Pulmonary artery endothelial cell (primary cell): ENCODE results near the gene KIFC3. TPM values are rescaled to one million over a fixed set of nuclear protein-coding genes. Genes with fewer than 3 reads are reported as not detected.
A peak's percentile ranks its signal among the peaks of the same experiment; 100 is the strongest.
"Not testable (repeated sequence)": the region's sequence is repeated elsewhere in the genome, so short reads cannot be mapped to it uniquely, and the experiment has no call there.

Source experiments
- DNase-seq: peaks from one replicate; pipeline ENCODE4 v3.0.0-alpha.2; 2011; ENCODE audit warnings: low read depth, low spot score
- total RNA-seq: library from RNA; depleted of rRNA; stranded (reverse); fragments of >200 nt; gene quantifications from 2 replicates; pipeline ENCODE4 v1.2.3, GENCODE V29; 2014

KIFC3 gene
- total RNA-seq, 1 donor from 2014 or later, result 53.3 TPM

DNA sequence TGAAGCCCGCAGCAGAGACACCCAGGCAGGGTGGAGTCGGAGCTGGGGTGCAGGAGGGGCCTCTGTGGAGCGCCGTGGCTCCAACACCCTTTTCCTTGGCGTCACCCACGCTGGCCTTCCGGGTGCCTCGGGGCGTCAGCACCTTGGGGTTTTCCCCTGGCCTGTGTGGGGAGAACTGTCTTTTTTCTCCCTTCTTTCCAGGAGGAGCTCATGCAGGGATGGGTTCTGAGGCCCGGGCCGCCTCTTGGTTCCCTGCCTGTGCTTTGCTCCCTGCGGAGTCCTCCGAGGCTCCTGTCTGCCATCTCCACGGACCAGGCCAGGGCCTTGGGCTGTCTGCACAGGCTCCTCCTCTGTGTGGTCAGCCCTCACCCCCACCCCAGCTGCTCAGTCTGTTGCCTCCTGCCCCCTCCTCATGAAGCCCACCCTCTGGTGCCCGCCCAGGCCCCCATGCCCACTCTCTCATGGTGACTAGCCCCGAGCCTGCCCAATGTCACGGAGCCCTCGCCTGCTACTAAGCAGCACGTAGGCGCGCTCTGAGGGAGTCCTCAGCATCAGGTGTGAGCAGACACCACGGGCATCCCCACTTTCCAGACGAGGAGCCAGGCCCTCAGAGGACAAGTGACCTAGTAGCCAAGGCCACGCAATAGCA is 61.7 kb downstream of the KIFC3 start:
- DNase-seq, result no peak

DNA sequence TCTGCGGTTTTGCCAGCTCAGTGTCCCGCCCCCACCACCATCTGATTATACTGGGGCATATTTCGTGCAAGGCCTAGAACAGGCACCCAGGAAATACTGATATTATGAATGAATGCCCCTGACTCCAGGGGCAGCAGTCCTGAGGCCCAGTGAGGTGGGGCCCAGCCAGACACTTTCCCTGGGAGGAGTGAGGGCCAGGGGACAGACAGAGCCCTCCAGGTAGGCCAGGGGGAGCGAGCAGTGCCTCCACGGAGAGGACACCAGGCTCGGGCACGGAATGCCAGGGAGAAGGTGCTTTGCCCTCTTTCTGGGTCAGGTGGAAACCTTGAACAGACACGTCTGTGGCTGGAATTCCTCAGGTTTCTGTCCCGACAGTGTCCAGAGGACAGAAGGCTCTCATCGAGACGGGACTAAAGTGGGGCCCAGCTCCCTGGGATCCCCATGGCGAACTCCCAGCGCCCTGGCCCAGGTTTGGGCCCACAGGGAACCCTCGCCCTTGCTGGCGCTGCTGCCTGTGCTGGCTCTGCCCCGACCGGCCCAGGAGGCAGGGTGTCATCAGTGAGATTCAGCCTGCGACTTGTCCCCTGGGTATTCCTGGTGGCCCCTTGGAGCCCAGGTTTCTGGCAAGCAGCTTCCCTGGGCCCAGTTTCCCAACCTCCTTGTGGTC is 62.4 kb downstream of the KIFC3 start:
- no peak for DNase-seq

DNA sequence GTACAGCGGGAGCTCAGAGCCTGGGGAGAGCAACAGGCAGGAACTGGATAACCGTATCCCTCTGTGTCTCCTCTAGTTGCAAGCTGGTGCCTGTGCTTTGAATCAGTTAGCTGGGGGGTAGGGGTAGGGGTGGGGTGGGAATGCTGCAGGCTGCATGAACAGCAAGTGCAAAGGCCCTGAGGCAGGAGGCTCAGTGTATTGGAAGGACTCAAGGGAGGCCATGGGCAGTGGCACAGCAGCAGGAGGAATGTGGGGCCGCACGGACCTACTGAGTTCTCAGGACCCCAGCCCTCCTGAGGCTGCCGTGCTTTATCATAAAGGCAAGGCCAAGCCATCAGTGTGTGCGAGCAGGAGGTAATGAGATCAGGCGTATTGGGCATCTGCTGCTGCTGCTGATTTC is 63.4 kb downstream of the KIFC3 start:
- DNase-seq, result no peak

DNA sequence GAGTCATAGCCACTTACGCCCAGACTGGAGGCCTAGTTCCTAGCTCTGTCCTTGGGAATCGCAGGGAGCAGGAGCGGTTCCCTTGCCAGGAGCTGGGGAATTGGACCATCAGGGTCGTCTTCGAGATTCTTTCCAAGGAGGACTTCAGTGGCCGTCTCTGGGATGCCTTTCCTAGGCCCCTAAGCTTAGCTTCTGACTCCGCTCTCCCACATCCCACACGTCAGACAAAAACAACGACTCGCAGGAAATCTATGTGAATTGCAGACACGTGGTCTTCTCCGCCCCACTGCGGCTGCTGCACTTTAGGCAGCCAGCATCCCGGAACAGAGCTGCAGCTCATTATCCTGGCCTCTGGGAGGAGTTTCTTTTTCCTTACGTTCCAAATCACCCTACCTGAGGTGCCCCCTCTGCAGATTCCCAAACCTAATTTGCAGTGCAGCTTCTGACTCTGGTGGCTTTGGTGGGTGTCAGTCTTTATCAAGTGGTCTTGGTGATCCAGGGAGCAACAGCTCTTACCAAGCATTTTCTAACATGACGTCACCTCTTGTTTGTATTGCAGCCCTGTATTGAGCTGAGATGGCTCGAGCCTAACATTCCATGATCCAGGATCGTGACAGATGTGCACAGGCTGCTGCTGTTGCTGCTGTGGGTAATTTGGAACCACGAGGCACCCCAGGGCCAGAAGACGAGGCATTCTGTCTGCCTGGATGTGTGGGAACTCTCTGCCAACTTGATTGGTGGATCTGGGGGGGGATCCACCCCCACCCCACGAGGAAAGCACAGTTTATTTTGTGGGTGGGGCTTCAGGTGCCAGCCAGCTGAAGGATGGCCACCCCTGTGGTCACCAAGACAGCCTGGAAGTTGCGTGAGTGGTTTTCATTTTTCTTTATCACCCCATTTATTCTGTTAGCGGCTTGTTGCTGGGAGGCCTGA is 65.6 kb downstream of the KIFC3 start:
- DNase-seq, result peak; percentile 36

DNA sequence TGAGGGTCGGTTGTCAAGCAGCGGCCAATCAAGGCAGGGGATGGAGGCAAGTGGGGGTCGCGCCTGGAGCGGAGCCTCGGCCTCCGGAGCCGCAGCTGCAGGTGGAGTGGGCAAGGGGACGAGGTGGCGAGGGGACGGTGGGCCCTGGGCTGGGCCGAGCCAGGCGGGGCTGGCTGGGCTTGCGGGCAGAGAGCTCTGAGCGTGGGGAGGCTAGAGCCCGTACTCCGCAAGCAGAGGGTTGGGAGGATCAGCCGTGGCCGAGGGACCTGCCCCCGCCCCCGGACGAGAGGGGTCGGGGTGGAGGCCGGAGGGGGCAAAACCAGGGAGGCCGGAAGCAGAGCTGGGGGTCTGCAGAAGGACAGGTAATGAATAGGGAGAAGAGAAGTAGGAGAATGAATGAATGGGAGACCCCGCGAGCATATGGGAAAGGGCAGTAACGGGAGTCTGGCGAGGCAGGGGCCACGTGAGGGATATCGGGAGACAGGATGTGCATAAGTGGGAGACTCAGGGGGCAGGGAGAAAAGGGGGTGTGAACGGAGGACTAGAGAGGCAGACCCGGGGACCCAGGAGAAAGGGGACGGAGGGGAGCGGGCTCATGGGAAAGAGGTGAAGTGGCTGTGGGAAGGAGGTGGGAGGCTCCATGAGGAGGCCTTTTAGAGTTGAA is 66.4 kb downstream of the KIFC3 start, which contains the start of gene KATNB1:
Gene KATNB1, plus strand, starts transcription at position 16 of the 664 bp plus-strand sequence. CDS start 1,474 bp downstream, outside the sequence.
- DNase-seq, result no peak

DNA sequence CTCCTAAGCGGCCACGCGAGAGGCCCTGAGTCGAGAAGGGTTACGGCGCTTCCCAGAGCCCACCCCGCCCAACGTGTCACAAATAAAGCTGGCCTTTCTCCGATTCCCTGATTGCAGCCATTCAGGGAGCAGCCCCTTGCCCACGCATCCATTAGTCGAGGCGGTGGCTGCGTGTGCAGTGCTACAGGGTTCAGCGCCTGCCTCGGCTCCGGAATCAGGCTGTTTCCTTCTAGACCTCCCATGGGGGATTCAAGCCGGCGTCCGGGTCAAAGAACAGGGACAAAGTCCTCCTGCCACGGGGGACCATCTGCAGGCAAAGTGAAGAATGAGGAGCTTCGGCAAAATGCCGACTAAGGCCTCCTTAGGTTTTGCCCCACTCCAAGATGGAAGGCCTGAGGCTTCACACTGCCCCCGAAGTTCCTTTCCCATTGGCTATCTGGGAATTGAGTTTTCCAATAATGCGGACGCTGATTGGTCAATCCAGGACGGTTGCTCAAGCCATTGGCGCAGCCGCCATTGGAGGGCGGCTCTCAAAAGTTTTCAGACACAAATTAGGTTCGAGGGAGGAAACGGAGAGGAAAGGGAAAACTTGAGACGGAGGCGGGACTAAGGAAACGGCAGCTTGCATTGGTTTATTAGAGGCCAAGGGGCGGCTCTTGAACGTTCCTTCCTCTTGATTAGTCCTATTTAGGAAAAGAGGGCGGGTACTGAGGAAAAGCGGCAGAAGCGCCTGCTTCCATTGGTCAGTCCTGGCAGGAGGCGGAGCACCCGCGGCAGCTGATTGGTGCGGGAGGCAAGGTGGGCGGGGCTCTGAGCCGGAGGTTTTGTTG is 67.2 kb downstream of the KIFC3 start:
- peak; percentile 100 for DNase-seq

DNA sequence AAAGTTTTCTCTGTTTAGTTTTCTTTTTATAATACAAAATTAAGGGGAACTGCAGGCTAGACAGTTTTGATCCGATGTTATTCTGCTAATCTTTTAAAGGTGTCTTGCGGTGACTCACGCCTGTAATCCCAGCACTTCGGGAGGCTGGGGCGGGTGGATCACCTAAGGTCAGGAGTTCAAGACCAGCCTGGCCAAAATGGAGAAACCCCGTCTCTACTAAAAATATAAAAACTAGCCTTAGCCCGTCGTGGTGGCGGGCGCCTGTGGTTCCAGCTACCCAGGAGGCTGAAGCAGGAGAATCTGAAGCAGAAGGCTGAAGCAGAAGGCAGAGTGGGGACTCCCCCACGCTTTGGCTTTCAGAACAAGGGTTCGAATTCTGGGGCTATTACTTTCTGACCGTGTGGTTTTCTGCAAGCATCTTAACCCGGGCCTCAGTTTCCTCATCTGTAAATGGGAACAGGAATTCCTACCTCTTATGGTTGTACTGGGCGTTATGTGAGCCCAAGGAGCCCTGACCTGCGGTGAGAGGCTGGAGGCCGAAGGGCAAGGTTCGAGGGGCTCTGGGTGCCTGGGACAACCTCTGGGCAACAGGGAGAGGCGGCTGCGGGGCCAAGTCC is 67.9 kb downstream of the KIFC3 start:
- DNase-seq, result no peak

DNA sequence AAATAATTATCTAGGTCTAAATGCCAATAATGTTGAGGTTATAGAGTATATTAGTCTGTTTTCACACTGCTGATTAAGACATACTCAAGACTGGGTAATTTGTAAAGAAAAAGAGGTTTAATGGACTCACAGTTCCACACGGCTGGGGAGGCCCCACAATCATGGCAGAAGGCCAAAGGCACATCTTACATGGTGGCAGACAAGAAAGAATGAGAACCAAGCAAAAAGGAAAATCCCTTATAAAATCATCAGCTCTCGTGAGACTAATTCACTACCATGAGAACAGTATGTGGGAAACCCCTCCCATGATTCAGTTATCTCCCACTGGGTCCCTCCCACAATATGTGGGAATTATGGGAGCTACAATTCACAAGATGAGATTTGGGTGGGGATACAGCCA is 69.6 kb downstream of the KIFC3 start:
- no peak for DNase-seq

DNA sequence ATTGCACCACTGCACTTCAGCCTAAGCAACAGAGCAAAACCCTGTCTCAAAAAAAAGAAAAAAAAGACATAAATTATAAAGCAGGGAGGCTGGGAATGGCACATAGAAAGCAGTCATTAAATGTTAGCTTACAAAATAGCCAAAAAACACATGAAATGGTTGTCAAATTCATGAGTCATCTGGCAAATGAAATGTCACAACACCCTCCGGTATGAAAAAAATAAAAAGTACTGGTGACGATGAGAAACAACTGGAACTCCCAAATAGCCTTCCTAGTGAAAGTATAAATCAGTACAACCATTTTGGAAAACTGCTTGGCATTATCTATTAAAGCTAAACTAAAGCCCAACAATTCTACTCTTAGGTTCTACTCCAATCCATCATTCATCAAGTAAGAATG is 70.3 kb downstream of the KIFC3 start:
- no peak for DNase-seq

DNA sequence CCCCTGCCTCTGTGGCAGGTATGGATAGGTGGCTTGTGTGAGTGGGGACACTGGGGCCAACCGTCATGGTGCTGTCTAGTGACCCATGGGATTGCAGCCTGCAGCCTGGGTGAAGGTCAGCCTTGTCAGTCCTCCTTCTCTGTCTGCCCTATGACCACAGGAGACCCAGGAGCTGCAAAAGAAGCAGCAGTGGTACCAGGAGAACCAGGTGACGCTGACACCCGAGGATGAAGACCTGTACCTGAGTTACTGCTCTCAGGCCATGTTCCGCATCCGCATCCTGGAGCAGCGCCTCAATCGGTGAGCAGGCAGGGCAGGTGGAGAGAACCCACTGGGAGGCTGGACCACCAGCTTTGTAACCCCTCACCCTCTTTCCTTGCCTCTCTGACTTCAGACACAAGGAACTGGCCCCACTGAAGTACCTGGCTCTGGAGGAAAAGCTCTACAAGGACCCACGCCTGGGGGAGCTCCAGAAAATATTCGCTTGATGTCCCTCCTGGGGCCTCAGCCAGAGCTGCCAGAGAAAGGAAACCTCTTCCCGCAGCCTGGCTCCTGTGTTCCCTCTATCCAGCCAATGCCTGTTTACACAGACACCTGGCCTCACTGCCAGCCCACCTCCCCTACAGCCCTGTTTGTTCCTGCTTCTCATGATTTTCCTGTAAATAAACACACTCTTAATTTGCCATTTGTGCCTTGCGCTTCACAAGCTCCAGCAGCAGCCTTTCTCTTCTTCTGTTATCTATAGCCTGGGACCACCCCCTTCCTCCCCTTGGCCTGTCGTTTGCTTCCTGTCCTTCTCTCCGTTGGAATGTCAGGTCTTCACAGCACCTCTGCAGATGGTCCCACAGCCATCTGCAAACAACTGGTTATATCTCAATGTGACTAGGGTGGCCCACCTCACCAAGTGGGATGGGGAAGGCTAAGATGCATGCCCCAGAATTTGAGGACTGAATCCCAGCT is 71.2 kb downstream of the KIFC3 start:
- no peak for DNase-seq

DNA sequence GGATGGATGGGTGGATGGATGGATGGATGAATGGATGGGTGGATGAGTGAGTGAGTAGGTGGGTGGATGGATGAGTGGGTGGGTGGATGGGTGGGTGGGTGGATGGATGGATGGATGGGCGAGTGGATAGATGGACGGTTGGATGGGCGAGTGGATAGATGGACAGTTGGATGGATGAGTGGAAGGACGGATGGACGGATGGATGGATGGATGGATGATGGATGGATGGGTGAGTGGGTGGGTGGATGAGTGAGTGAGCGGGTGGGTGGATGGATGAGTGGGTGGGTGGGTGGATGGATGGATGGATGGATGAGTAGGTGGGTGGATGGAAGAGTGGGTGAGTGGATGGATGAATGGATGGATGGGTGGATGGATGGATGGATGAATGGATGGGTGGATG is 72.4 kb downstream of the KIFC3 start:
- not testable (repeated sequence) for DNase-seq

DNA sequence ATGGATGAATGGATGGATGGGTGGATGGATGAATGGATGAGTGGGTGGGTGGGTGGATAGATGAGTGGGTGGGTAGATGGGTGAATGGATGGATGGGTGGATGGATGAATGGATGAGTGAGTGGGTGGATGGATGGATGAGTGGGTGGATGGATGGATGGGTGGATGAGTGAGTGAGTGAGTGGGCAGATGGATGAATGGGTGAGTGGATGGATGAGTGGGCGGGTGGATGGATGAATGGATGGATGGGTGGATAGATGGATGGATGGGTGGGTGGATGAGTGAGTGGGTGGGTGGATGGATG is 73.2 kb downstream of the KIFC3 start:
- DNase-seq, result no peak

DNA sequence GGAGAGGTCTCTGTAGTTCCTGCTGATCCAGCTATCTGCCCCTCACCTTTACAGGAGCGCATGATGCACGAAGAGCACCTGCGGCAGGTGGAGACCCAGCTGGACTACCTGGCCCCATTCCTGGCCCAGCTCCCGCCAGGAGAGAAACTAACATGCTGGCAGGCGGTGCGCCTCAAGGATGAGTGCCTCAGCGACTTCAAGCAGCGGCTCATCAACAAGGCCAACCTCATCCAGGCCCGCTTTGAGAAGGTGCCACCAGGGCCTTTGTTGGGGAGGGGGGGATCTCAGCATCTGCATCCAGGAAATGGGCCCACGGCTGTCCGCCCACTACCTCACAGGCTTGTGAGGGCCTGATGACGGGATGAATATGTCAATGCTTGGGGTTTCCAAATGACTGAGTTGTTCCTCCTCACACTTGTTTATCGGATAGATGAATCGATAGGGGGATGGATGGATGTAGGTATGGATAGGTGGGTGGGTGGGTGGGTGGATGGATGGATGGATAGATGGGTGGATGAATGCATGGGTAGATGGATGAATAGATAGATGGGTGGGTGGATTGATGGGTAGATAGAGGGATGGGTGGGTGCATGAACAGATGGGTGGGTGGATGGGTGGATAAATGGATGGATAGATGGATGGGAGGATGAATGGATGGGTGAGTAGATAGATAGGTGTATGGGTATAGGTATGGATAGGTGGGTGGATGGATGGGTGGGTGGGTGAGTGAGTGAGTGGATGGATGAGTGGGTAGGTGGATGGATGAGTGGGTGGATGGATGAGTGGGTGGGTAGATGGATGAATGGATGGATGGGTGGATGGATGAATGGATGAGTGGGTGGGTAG is 73.7 kb downstream of the KIFC3 start:
- DNase-seq, result no peak

DNA sequence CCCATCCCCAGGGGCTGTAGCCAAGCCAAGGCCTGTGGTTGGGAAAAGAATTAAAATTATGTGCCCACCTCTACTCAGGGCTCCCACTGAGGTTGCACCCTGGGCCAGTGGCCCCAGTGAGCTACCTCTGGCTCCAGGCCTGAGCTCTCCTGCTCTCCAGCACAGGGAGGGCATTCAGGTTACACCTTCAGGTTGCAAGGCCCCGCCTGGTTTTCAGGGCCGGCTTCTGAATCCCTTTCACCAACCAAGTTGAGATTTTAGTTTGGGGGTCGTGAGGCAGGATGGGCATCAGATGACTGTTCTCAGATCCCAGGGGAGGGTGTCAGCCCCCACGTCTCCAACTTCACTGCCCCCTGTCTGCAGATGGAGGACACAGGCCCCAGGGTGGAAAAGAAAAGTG is 74.7 kb downstream of the KIFC3 start:
- no peak for DNase-seq

DNA sequence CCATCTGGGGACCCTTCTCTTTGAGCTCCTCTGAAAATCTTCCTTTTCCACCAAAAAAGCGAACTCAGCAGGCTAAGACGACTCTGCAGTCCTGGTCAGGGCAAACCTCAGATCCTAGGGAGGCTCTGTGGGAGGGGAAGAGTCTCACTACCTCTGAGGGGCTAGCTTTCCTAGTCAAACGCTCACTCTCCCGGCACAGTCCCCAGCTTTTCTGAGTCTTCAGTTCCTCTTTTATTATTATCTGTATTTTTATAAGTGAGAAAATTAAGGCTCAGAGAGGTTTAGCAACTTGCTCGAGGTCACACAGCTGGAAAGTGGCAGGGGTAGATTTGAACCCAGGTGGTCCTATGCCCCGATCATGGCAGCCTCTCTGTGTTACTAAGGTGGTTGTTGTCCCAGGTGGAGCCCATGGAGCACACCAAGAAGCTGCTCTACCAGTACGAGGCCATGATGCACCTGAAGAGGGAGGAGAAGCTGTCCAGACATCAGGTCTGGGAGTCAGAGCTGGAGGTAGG is 75.8 kb downstream of the KIFC3 start:
- DNase-seq, result no peak

DNA sequence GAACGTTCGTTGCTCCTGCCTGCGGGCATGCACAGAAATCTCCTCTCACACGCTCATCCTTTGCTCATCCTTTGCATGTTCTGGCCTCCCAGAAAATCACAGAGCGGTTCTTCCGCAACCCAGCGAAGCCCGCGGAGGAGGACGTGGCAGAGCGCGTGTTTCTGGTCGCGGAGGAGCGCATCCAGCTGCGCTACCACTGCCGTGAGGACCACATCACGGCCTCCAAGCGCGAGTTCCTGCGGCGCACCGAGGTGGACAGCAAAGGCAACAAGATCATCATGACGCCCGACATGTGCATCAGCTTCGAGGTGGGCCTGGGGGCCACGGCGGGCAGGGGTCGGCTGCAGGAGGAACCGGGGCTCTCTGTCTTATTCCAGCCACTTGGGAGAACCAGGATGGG is 76.3 kb downstream of the KIFC3 start:
- DNase-seq, result no peak

DNA sequence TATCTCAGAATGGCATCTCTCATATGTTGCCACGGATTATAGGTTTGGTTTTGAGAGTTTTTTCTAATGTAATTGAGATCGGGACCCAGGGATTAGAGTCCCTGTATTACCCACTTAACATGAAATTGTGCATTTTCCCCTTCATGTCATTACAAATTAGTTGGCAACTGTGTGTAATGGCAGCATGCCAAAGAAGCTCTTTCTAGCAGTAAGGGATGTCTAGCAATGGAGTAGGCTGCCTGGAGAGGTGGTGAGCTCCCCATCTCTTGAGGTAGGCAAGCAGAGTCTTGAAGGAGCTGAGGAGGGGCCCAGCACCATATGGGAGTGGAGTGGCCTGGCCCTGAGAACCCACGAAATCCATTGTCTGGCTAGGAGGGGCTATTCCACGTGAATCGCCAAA is 76.7 kb downstream of the KIFC3 start:
- DNase-seq, result no peak

DNA sequence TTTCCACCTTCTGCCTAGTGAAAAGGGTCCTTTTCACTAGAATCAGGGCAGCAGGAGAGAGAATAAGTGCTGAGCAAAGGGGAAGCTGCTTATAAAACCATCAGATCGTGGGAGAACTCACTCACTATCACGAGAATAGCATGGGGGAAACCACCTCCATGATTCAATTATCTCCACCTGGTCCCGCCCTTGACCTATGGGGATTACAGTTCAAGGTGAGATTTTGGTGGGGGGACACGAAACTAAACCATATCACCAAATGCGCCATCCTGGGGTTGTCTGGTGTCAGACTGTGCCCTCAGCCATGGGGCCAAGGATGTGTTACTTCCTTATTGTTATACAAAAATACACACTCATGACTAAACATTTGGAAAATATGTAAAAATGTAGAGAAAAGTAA is 77.1 kb downstream of the KIFC3 start:
- no peak for DNase-seq
